B cell (primary cell): ENCODE results near the gene RAI14. TPM values are rescaled to one million over a fixed set of nuclear protein-coding genes. Genes with fewer than 3 reads are reported as not detected.

ENCODE experiments used
- ATAC-seq: fragments of 200-7000 bp; cut with Tn5 transposase; one replicate; pipeline ENCODE4 v1.10.0; 2021; ENCODE audit warnings: low read depth, mild to moderate bottlenecking, moderate number of reproducible peaks, moderate library complexity
- CTCF ChIA-PET: fragments of 350-600 bp; sonication (Branson Sonifier 250); formaldehyde crosslinking; loops from one replicate; lab custom pipeline; 2021; ENCODE audit warnings: antibody characterized with exemption, inconsistent platforms; lab: Charles Lee
- POLR2A ChIA-PET: fragments of 350-600 bp; sonication (Branson Sonifier 250); formaldehyde crosslinking; loops from one replicate; lab custom pipeline; 2021; ENCODE audit warnings: antibody characterized with exemption; lab: Charles Lee
- DNase-seq: peaks from one replicate; pipeline ENCODE4 v3.0.0; 2013
- H2AFZ ChIP-seq: 2 replicates; pipeline ENCODE4 v1.6.1; 2012; ENCODE audit warnings: mild to moderate bottlenecking, low read depth, low read length; ENCODE audit not compliant: insufficient read depth, poor library complexity, severe bottlenecking
- H3K27ac ChIP-seq, 2 donors: 1 replicate in 1 of 2; 2 replicates in 1 of 2; pipeline ENCODE4 v1.5.1; 2012 to 2013; ENCODE audit warnings: low read length in 2 of 2, mild to moderate bottlenecking in 2 of 2, moderate library complexity in 1 of 2
- H3K27me3 ChIP-seq, 4 experiments: fragments of 200-600 bp in 1 of 4; sonication (generic) in 1 of 4; replicated peaks in 1 of 4; 1 replicate in 2 of 4; 2 replicates in 2 of 4; pipeline versions ENCODE4 v1.6.1 to v1.7.0; 2013 to 2016; ENCODE audit warnings: low read length in 3 of 4, mild to moderate bottlenecking in 2 of 4, mixed read lengths in 1 of 4, moderate library complexity in 1 of 4; ENCODE audit not compliant: insufficient read depth in 4 of 4, control insufficient read depth in 3 of 4; ENCODE audit errors: control extremely low read depth in 1 of 4
- H3K36me3 ChIP-seq, 2 experiments: replicated peaks in 1 of 2; 1 replicate in 1 of 2; 2 replicates in 1 of 2; pipeline versions ENCODE4 v1.6.1 to v1.7.1; 2013; ENCODE audit warnings: low read length in 1 of 2; ENCODE audit not compliant: insufficient read depth in 2 of 2, control insufficient read depth in 1 of 2; ENCODE audit errors: control extremely low read depth in 1 of 2, extremely low read depth in 1 of 2
- H3K4me1 ChIP-seq, 2 donors: fragments of 200-600 bp in 1 of 2; sonication (generic) in 1 of 2; 1 replicate in 1 of 2; 2 replicates in 1 of 2; pipeline versions ENCODE4 v1.5.1 to v1.6.1; 2013 to 2017; ENCODE audit warnings: low read length in 2 of 2; ENCODE audit not compliant: control insufficient read depth in 2 of 2, insufficient read depth in 2 of 2
- H3K4me2 ChIP-seq: replicated peaks from 2 replicates; pipeline ENCODE3; 2012; ENCODE audit warnings: mild to moderate bottlenecking, low read depth, low read length; ENCODE audit not compliant: poor library complexity, severe bottlenecking
- H3K4me3 ChIP-seq, 5 experiments: fragments of 200-600 bp in 1 of 5; sonication (generic) in 1 of 5; 1 replicate in 3 of 5; 2 replicates in 2 of 5; pipeline versions ENCODE4 v1.5.1 to v1.7.0; 2011 to 2016; ENCODE audit warnings: low read length in 4 of 5, mild to moderate bottlenecking in 4 of 5, low read depth in 2 of 5, control low read depth in 1 of 5, moderate library complexity in 1 of 5; ENCODE audit not compliant: insufficient read depth in 1 of 5; ENCODE audit errors: control extremely low read depth in 1 of 5, extremely low read depth in 1 of 5
- H3K79me2 ChIP-seq: fragments of 200-600 bp; sonication (generic); one replicate; pipeline ENCODE4 v1.6.0; 2016; ENCODE audit warnings: low read length; ENCODE audit not compliant: control insufficient read depth, insufficient read depth
- H3K9ac ChIP-seq: fragments of 200-600 bp; sonication (generic); 2 replicates; pipeline ENCODE4 v1.6.1; 2017; ENCODE audit warnings: mild to moderate bottlenecking, low read length, moderate library complexity
- H3K9me3 ChIP-seq, 3 donors: one replicate each; pipeline versions ENCODE4 v1.6.1 to v1.7.1; 2013; ENCODE audit warnings: low read length in 2 of 3; ENCODE audit not compliant: control insufficient read depth in 2 of 3, insufficient read depth in 1 of 3; ENCODE audit errors: control extremely low read depth in 1 of 3
- H4K20me1 ChIP-seq: 2 replicates; pipeline ENCODE4 v1.6.0; 2012; ENCODE audit warnings: mild to moderate bottlenecking, low read length; ENCODE audit not compliant: insufficient read depth, control insufficient read depth, poor library complexity, severe bottlenecking
- H3K27ac Mint-ChIP-seq: one replicate; pipeline ENCODE4 v1.8.0; 2021; ENCODE audit warnings: mixed read lengths
- H3K27me3 Mint-ChIP-seq: one replicate; pipeline ENCODE4 v1.8.0; 2021; ENCODE audit warnings: mixed read lengths
- H3K4me1 Mint-ChIP-seq: one replicate; pipeline ENCODE4 v1.8.0; 2021; ENCODE audit warnings: mixed read lengths
- H3K4me3 Mint-ChIP-seq: one replicate; pipeline ENCODE4 v1.8.0; 2021; ENCODE audit warnings: mixed read lengths
- H3K9me3 Mint-ChIP-seq: one replicate; pipeline ENCODE4 v1.8.0; 2022; ENCODE audit warnings: mixed read lengths; ENCODE audit not compliant: insufficient read depth
- CTCF ChIP-seq: fragments of 200-600 bp; IDR thresholded peaks from one replicate; pipeline ENCODE4 v1.8.0; 2022; ENCODE audit warnings: antibody characterized with exemption, mild to moderate bottlenecking
- EZH2 ChIP-seq: IDR thresholded peaks from 2 replicates; pipeline ENCODE4 v1.6.1; 2012; ENCODE audit warnings: borderline replicate concordance, low read depth, mild to moderate bottlenecking, moderate library complexity, low read length; ENCODE audit not compliant: insufficient read depth, poor library complexity, severe bottlenecking
- WGBS: methylation state at CpG from one replicate; pipeline ENCODE4 v1.1.5; 2013; ENCODE audit warnings: missing lambda C conversion rate; ENCODE audit not compliant: insufficient coverage; 5-methylcytosine and 5-hydroxymethylcytosine counted together
- intact Hi-C: fragments of 100-400 bp; cut with micrococcal nuclease; formaldehyde crosslinking; loops from one replicate; pipeline ENCODE4 v1.10.0; 2022
- polyA plus RNA-seq: library from polyadenylated mRNA; depleted of rRNA; stranded (reverse); fragments of >200 nt; gene quantifications from 2 replicates; pipeline ENCODE4 v1.2.3, GENCODE V29; 2012
- total RNA-seq, 2 donors: library from RNA; stranded (reverse); fragments of 120-200 nt in 1 of 2; gene quantifications; 1 replicate in 1 of 2; 2 replicates in 1 of 2; pipeline versions ENCODE4 v1.2.3 to v1.2.4, GENCODE V29; 2013 to 2022

The RAI14 gene
- total and polyA plus RNA-seq, 2 donors (not counting 1 experiment from before 2014, with no cell fraction given) = 0.55 to 1.9 TPM

GRCh38 chr5:34870382-34870781 is 214.3 kb downstream of the RAI14 start:
- Histone ChIP-seq H3K27me3 (no peaks in the 10 kb centered on the region), H2AFZ (no peak overlapping the region), H3K36me3 (no peaks in the 10 kb centered on the region), H3K79me2 (no peaks in the 10 kb centered on the region), H3K9me3 (peaks cover 0 to 3% (median 0%) of the 10 kb centered on the region in 3 donors), H3K9ac (no peak overlapping the region), H3K4me1 (no peaks in the 10 kb centered on the region), H3K4me3 (no peak overlapping the region), H4K20me1 (no peaks in the 10 kb centered on the region), H3K27ac (no peak overlapping the region), H3K4me2 (no peak overlapping the region)
- no peak overlapping the region for H3K27ac Mint-ChIP-seq
- no peak for TF ChIP-seq EZH2
- TF ChIP-seq CTCF = no peak
- intact Hi-C loops = no loop called here
- no peaks in the 10 kb centered on the region for H3K27me3 Mint-ChIP-seq
- POLR2A ChIA-PET = no interaction called here
- DNase-seq (no peak), ATAC-seq (no peak)
- no peaks in the 10 kb centered on the region for H3K4me1 Mint-ChIP-seq
- no peaks in the 10 kb centered on the region for H3K9me3 Mint-ChIP-seq
- no peak overlapping the region for H3K4me3 Mint-ChIP-seq
- CTCF ChIA-PET = interaction anchor here (0.9 kb wide), 1 partner anchor 26 kb away, joined by 3 read pairs; no protein-coding TSS in a partner anchor
- no CpG with 5 or more reads among the region's 2 CpGs for WGBS

- intact Hi-C loops = no loop called here
- H3K27me3 ChIP-seq = no peaks in the 10 kb centered on the region
- no peak overlapping the region for H2AFZ ChIP-seq
- ChIA-PET CTCF (no interaction called here), POLR2A (no interaction called here)
- no peak for ATAC-seq
- H3K4me1 ChIP-seq = no peaks in the 10 kb centered on the region
- no peaks in the 10 kb centered on the region for H4K20me1 ChIP-seq
- Mint-ChIP-seq H3K4me3 (no peak overlapping the region), H3K9me3 (peaks cover 5% of the 10 kb centered on the region), H3K27ac (no peak overlapping the region), H3K4me1 (no peaks in the 10 kb centered on the region), H3K27me3 (peaks cover 4% of the 10 kb centered on the region)
- H3K79me2 ChIP-seq = no peaks in the 10 kb centered on the region
- no peak overlapping the region for H3K4me3 ChIP-seq
- H3K27ac ChIP-seq = no peak overlapping the region
- H3K36me3 ChIP-seq = no peaks in the 10 kb centered on the region
- H3K9ac ChIP-seq = no peak overlapping the region
- peaks cover 0 to 7% (median 3%) of the 10 kb centered on the region in 3 donors for H3K9me3 ChIP-seq
- TF ChIP-seq EZH2 = no peak
- no peak for TF ChIP-seq CTCF
- DNase-seq = no peak
- no peak overlapping the region for H3K4me2 ChIP-seq
Measured at GRCh38 chr5:34876275-34876674, 220.1 kb downstream of the RAI14 start.
